HepG2 (cell line): ENCODE results near the gene IFI30. TPM values are rescaled to one million over a fixed set of nuclear protein-coding genes. Genes with fewer than 3 reads are reported as not detected.

ENCODE experiments used
- AGO1 ChIP-seq: fragments of 200-400 bp; formaldehyde crosslinking; IDR thresholded peaks from 2 replicates; pipeline ENCODE4 v1.6.1; 2017; ENCODE audit warnings: mild to moderate bottlenecking, low read depth, low read length, moderate library complexity; ENCODE audit not compliant: poor library complexity, severe bottlenecking
- FOXA1 ChIP-seq, 2 experiments: fragments of 450-650 bp in 1 of 2; sonication (generic) in 1 of 2; formaldehyde crosslinking in 1 of 2; IDR thresholded peaks; 2 replicates each; pipeline versions ENCODE4 v1.4.0 to v1.6.1; 2016 to 2020; ENCODE audit warnings: missing genetic modification reagents in 1 of 2
- SMYD3 ChIP-seq: sonication (generic); formaldehyde crosslinking; IDR thresholded peaks from 2 replicates; pipeline ENCODE4 v1.8.1; 2023; ENCODE audit warnings: mild to moderate bottlenecking, missing genetic modification reagents
- TBP ChIP-seq: sonication (generic); formaldehyde crosslinking; IDR thresholded peaks from 2 replicates; pipeline ENCODE4 v1.5.0; 2020; ENCODE audit warnings: missing genetic modification reagents
- ZBTB25 ChIP-seq: IDR thresholded peaks from 2 replicates; pipeline ENCODE4 v1.6.1; 2018; ENCODE audit warnings: missing genetic modification reagents
- polyA plus RNA-seq, 8 experiments: library from polyadenylated mRNA; depleted of rRNA in 3 of 8; stranded (reverse) in 7 of 8; unstranded in 1 of 8; fragments of >200 nt; fragmentation: Illumina TruSeq in 4 of 8; extraction: Trizol in 4 of 8; gene quantifications; 2 replicates each; pipeline versions ENCODE4 v1.2.1 to v1.2.3, GENCODE V29; 2011 to 2016; ENCODE audit warnings: low read depth in 4 of 8, missing spikeins in 1 of 8, mixed read lengths in 1 of 8; ENCODE audit not compliant: insufficient read depth in 1 of 8
- total RNA-seq, 5 experiments: library from RNA; depleted of rRNA; stranded (reverse); fragments of >200 nt; fragmentation: Illumina TruSeq; extraction: Trizol; gene quantifications; 2 replicates each; pipeline ENCODE4 v1.2.3, GENCODE V29; 2016; ENCODE audit warnings: low read depth in 1 of 5
- TF ChIP-seq, protein P1 (sequence below): sonication (generic); formaldehyde crosslinking; IDR thresholded peaks from 2 replicates; pipeline ENCODE4 v1.5.0; 2020; ENCODE audit warnings: mild to moderate bottlenecking, missing genetic modification reagents
- TF ChIP-seq, protein P2 (sequence below): sonication (generic); formaldehyde crosslinking; conservative IDR thresholded peaks from 2 replicates; pipeline ENCODE4 v1.8.0; 2022; ENCODE audit warnings: missing genetic modification reagents

IFI30 gene
- total and polyA plus RNA-seq, 2 of the 13 experiments (the other 11 are each of a cell fraction or from before 2014, with no cell fraction given) = 25.0 to 79.4 TPM

- TF ChIP-seq FOXA1 (IDR thresholded peaks at IDR 0.05) = no peak
- no peak for TF ChIP-seq FOXA1 (CRISPR knock-in tag; IDR thresholded peaks at IDR 0.05)
- TF ChIP-seq, protein P1, sequence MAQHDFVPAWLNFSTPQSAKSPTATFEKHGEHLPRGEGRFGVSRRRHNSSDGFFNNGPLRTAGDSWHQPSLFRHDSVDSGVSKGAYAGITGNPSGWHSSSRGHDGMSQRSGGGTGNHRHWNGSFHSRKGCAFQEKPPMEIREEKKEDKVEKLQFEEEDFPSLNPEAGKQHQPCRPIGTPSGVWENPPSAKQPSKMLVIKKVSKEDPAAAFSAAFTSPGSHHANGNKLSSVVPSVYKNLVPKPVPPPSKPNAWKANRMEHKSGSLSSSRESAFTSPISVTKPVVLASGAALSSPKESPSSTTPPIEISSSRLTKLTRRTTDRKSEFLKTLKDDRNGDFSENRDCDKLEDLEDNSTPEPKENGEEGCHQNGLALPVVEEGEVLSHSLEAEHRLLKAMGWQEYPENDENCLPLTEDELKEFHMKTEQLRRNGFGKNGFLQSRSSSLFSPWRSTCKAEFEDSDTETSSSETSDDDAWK = no peak
- TF ChIP-seq AGO1 = no peak
- TF ChIP-seq SMYD3 (CRISPR knock-in tag) = no peak
- TF ChIP-seq TBP = no peak
- TF ChIP-seq, protein P2, sequence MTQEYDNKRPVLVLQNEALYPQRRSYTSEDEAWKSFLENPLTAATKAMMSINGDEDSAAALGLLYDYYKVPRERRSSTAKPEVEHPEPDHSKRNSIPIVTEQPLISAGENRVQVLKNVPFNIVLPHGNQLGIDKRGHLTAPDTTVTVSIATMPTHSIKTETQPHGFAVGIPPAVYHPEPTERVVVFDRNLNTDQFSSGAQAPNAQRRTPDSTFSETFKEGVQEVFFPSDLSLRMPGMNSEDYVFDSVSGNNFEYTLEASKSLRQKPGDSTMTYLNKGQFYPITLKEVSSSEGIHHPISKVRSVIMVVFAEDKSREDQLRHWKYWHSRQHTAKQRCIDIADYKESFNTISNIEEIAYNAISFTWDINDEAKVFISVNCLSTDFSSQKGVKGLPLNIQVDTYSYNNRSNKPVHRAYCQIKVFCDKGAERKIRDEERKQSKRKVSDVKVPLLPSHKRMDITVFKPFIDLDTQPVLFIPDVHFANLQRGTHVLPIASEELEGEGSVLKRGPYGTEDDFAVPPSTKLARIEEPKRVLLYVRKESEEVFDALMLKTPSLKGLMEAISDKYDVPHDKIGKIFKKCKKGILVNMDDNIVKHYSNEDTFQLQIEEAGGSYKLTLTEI (CRISPR knock-in tag) = no peak
- TF ChIP-seq ZBTB25 (CRISPR knock-in tag) = no peak
Measured at GRCh38 chr19:18165794-18166544, 7.6 kb upstream of the IFI30 start (continued).
